ENCODE results near the gene ARGLU1.

Gene ARGLU1

GRCh38 chr13:106588367-106588766, 20.4 kb upstream of the ARGLU1 start:
- H3K4me3 ChIP-seq (replicated peaks; ENCODE audit: insufficient read depth, low read length): no peak overlapping the region
- H3K27ac ChIP-seq (replicated peaks): no peak overlapping the region
- H3K27me3 ChIP-seq (ENCODE audit: insufficient read depth, poor library complexity, severe bottlenecking): no peaks in the 10 kb centered on the region
- DNase-seq (ENCODE audit: low read depth in 1 of 2, low spot score in 1 of 2): no peak
- TF ChIP-seq REST (IDR thresholded peaks at IDR 0.05; ENCODE audit: insufficient replicate concordance, low read depth): no peak
- TF ChIP-seq GABPA (IDR thresholded peaks at IDR 0.05; ENCODE audit: low read depth): no peak
- no peak for TF ChIP-seq POLR2AphosphoS5 (IDR thresholded peaks at IDR 0.05; ENCODE audit: low read depth)
- no peak for TF ChIP-seq SPI1 (IDR thresholded peaks at IDR 0.05; ENCODE audit: borderline replicate concordance, low read depth)
- TF ChIP-seq CTCF (IDR thresholded peaks at IDR 0.05; ENCODE audit: insufficient read depth, low read length): no peak

GRCh38 chr13:106587787-106588186, 19.9 kb upstream of the ARGLU1 start:
- DNase-seq (ENCODE audit: low read depth in 1 of 2, low spot score in 1 of 2): no peak
- no peak overlapping the region for H3K4me3 ChIP-seq (replicated peaks; ENCODE audit: insufficient read depth, low read length)
- TF ChIP-seq REST (IDR thresholded peaks at IDR 0.05; ENCODE audit: insufficient replicate concordance, low read depth) (no peak), SPI1 (IDR thresholded peaks at IDR 0.05; ENCODE audit: borderline replicate concordance, low read depth) (no peak), POLR2AphosphoS5 (IDR thresholded peaks at IDR 0.05; ENCODE audit: low read depth) (no peak), GABPA (IDR thresholded peaks at IDR 0.05; ENCODE audit: low read depth) (no peak), CTCF (IDR thresholded peaks at IDR 0.05; ENCODE audit: insufficient read depth, low read length) (no peak)
- H3K27me3 ChIP-seq (ENCODE audit: insufficient read depth, poor library complexity, severe bottlenecking): no peaks in the 10 kb centered on the region
- H3K27ac ChIP-seq (replicated peaks): no peak overlapping the region

GRCh38 chr13:106586648-106587166, 18.8 kb upstream of the ARGLU1 start:
- no peaks in the 10 kb centered on the region for H3K27me3 ChIP-seq (ENCODE audit: insufficient read depth, poor library complexity, severe bottlenecking)
- TF ChIP-seq POLR2AphosphoS5 (IDR thresholded peaks at IDR 0.05; ENCODE audit: low read depth) (no peak), CTCF (IDR thresholded peaks at IDR 0.05; ENCODE audit: insufficient read depth, low read length) (no peak), GABPA (IDR thresholded peaks at IDR 0.05; ENCODE audit: low read depth) (no peak), SPI1 (IDR thresholded peaks at IDR 0.05; ENCODE audit: borderline replicate concordance, low read depth) (no peak), REST (IDR thresholded peaks at IDR 0.05; ENCODE audit: insufficient replicate concordance, low read depth) (no peak)
- no peak overlapping the region for H3K27ac ChIP-seq (replicated peaks)
- H3K4me3 ChIP-seq (replicated peaks; ENCODE audit: insufficient read depth, low read length): no peak overlapping the region
- DNase-seq (ENCODE audit: low read depth in 1 of 2, low spot score in 1 of 2): no peak

Measured in HL-60 (cell line).